Caco-2 (cell line): ENCODE data around the gene NPLOC4. TPM values are rescaled to one million over a fixed set of nuclear protein-coding genes. Genes with fewer than 3 reads are reported as not detected.

ENCODE experiments used
- BruUV-seq: library from RNA; stranded (reverse); fragments of 400-500 nt; replicated peaks from 2 replicates; lab custom pipeline; 2021; lab: Mats Ljungman, UMichigan
- CTCF ChIA-PET: fragments of 300-600 bp; sonication (Branson Sonifier 250); formaldehyde crosslinking; loops from one replicate; lab custom pipeline; 2022; ENCODE audit warnings: antibody characterized with exemption; lab: Charles Lee
- POLR2A ChIA-PET: fragments of 300-600 bp; sonication (Branson Sonifier 250); formaldehyde crosslinking; loops from one replicate; lab custom pipeline; 2022; ENCODE audit warnings: antibody characterized with exemption; lab: Charles Lee
- DNase-seq, 2 experiments: peaks; one replicate each; pipeline versions ENCODE4 v3.0.0 to v3.0.0-alpha.2; 2020 to 2022
- H3K27me3 ChIP-seq: replicated peaks from 2 replicates; pipeline ENCODE4 v1.6.0; 2011; ENCODE audit warnings: low read length; ENCODE audit not compliant: control insufficient read depth, insufficient read depth
- H3K36me3 ChIP-seq: 2 replicates; pipeline ENCODE4 v1.5.1; 2011; ENCODE audit warnings: low read length; ENCODE audit not compliant: control insufficient read depth, insufficient read depth
- H3K4me1 ChIP-seq: fragments of 250-450 bp; sonication (Bioruptor Pico); 2 replicates; pipeline ENCODE4 v1.5.1; 2020; ENCODE audit warnings: mild to moderate bottlenecking
- H3K4me3 ChIP-seq: 2 replicates; pipeline ENCODE4 v1.5.1; 2011; ENCODE audit warnings: low read depth, mild to moderate bottlenecking, control low read depth, low read length
- H3K9me3 ChIP-seq: fragments of 250-450 bp; sonication (Bioruptor Pico); 2 replicates; pipeline ENCODE4 v1.5.1; 2020; ENCODE audit warnings: mild to moderate bottlenecking, moderate library complexity
- H3K27ac Mint-ChIP-seq: one replicate; pipeline ENCODE4 v1.8.0; 2022; ENCODE audit warnings: mixed read lengths; ENCODE audit not compliant: unreplicated experiment
- H3K27me3 Mint-ChIP-seq: one replicate; pipeline ENCODE4 v1.8.0; 2022; ENCODE audit warnings: mixed read lengths; ENCODE audit not compliant: insufficient read depth, unreplicated experiment
- H3K36me3 Mint-ChIP-seq: one replicate; pipeline ENCODE4 v1.8.0; 2022; ENCODE audit warnings: mild to moderate bottlenecking, mixed read lengths; ENCODE audit not compliant: insufficient read depth, unreplicated experiment
- H3K4me1 Mint-ChIP-seq: one replicate; pipeline ENCODE4 v1.8.0; 2022; ENCODE audit warnings: low read depth, mixed read lengths; ENCODE audit not compliant: unreplicated experiment
- H3K4me3 Mint-ChIP-seq: one replicate; pipeline ENCODE4 v1.8.0; 2022; ENCODE audit warnings: mild to moderate bottlenecking, moderate library complexity, mixed read lengths; ENCODE audit not compliant: unreplicated experiment
- H3K9me3 Mint-ChIP-seq: one replicate; pipeline ENCODE4 v1.8.0; 2022; ENCODE audit warnings: mixed read lengths; ENCODE audit not compliant: unreplicated experiment
- CTCF ChIP-seq, 2 experiments: fragments of 200-600 bp in 1 of 2; IDR thresholded peaks; 1 replicate in 1 of 2; 2 replicates in 1 of 2; pipeline versions ENCODE4 v1.5.1 to v1.8.0; 2011 to 2022; ENCODE audit warnings: antibody characterized with exemption in 1 of 2, control low read depth in 1 of 2, inconsistent platforms in 1 of 2, low read depth in 1 of 2, low read length in 1 of 2, mild to moderate bottlenecking in 1 of 2, moderate library complexity in 1 of 2; ENCODE audit not compliant: insufficient read depth in 1 of 2, severe bottlenecking in 1 of 2, unreplicated experiment in 1 of 2
- intact Hi-C: fragments of 100-400 bp; cut with micrococcal nuclease; formaldehyde crosslinking; loops from one replicate; pipeline ENCODE4 v1.10.0; 2022; ENCODE audit not compliant: unreplicated experiment
- total RNA-seq: library from RNA; stranded (reverse); gene quantifications from 2 replicates; pipeline ENCODE4 v1.2.3, GENCODE V29; 2022

The NPLOC4 gene
- total RNA-seq, 1 experiment from 2014 or later = 139 TPM

GRCh38 chr17:81579298-81579697 is 57.6 kb downstream of the NPLOC4 start:
- H3K9me3 Mint-ChIP-seq = no peaks in the 10 kb centered on the region
- no peak for TF ChIP-seq CTCF (IDR thresholded peaks at IDR 0.05; ENCODE audit: insufficient read depth in 1 of 2, low read depth in 1 of 2, low read length in 1 of 2, severe bottlenecking in 1 of 2, unreplicated experiment in 1 of 2)
- CTCF ChIA-PET = no interaction called here
- peak overlapping the region; percentile 50 for H3K27ac Mint-ChIP-seq
- intact Hi-C loops = no loop called here
- peaks cover 86% of the 10 kb centered on the region for H3K36me3 Mint-ChIP-seq
- H3K4me3 Mint-ChIP-seq = no peak overlapping the region
- Histone ChIP-seq H3K4me1 (peaks cover 25% of the 10 kb centered on the region), H3K27me3 (no peaks in the 10 kb centered on the region), H3K36me3 (peaks cover 9% of the 10 kb centered on the region), H3K4me3 (no peak overlapping the region), H3K9me3 (no peaks in the 10 kb centered on the region)
- no peaks in the 10 kb centered on the region for H3K27me3 Mint-ChIP-seq
- peaks cover 45% of the 10 kb centered on the region for H3K4me1 Mint-ChIP-seq
- BruUV-seq = no TSS peak
- DNase-seq = no peak
- POLR2A ChIA-PET = no interaction called here

- Mint-ChIP-seq H3K4me3 (no peak overlapping the region), H3K9me3 (no peaks in the 10 kb centered on the region), H3K27me3 (no peaks in the 10 kb centered on the region), H3K27ac (peak overlapping the region; percentile 66), H3K4me1 (peaks cover 51% of the 10 kb centered on the region), H3K36me3 (peaks cover 86% of the 10 kb centered on the region)
- intact Hi-C loops = no loop called here
- H3K27me3 ChIP-seq = no peaks in the 10 kb centered on the region
- no peaks in the 10 kb centered on the region for H3K9me3 ChIP-seq
- H3K4me1 ChIP-seq = peaks cover 25% of the 10 kb centered on the region
- CTCF ChIA-PET = no interaction called here
- no peak for DNase-seq
- POLR2A ChIA-PET = no interaction called here
- no TSS peak for BruUV-seq
- no peak for TF ChIP-seq CTCF (IDR thresholded peaks at IDR 0.05; ENCODE audit: insufficient read depth in 1 of 2, low read depth in 1 of 2, low read length in 1 of 2, severe bottlenecking in 1 of 2, unreplicated experiment in 1 of 2)
- H3K36me3 ChIP-seq = peaks cover 9% of the 10 kb centered on the region
- H3K4me3 ChIP-seq = no peak overlapping the region
Measured at GRCh38 chr17:81578561-81579225, 58.2 kb downstream of the NPLOC4 start.

- intact Hi-C loops = no loop called here
- peak in 1 of 2 experiments; percentile 30 for DNase-seq
Measured at GRCh38 chr17:81578038-81578441, 58.9 kb downstream of the NPLOC4 start.

More at GRCh38 chr17:81578038-81578441, 58.9 kb downstream of the NPLOC4 start:
- H3K4me1 Mint-ChIP-seq = peaks cover 51% of the 10 kb centered on the region
- H3K9me3 Mint-ChIP-seq = no peaks in the 10 kb centered on the region
- Histone ChIP-seq H3K9me3 (no peaks in the 10 kb centered on the region), H3K27me3 (no peaks in the 10 kb centered on the region), H3K36me3 (peaks cover 9% of the 10 kb centered on the region), H3K4me1 (peaks cover 25% of the 10 kb centered on the region), H3K4me3 (no peak overlapping the region)
- ChIA-PET CTCF (no interaction called here), POLR2A (no interaction called here)
- BruUV-seq = no TSS peak
- peak overlapping the region; percentile 28 for H3K4me3 Mint-ChIP-seq
- peak overlapping the region; percentile 66 for H3K27ac Mint-ChIP-seq
- TF ChIP-seq CTCF (IDR thresholded peaks at IDR 0.05; ENCODE audit: insufficient read depth in 1 of 2, low read depth in 1 of 2, low read length in 1 of 2, severe bottlenecking in 1 of 2, unreplicated experiment in 1 of 2) = no peak
- no peaks in the 10 kb centered on the region for H3K27me3 Mint-ChIP-seq
- H3K36me3 Mint-ChIP-seq = peaks cover 86% of the 10 kb centered on the region
